Body of pancreas (tissue), 4 donors: ENCODE data around the gene TEX48.

Experiments
- CTCF ChIP-seq, 7 experiments: fragments of 450-650 bp in 4 of 7; fragments of 200-600 bp in 3 of 7; sonication (generic) in 3 of 7; IDR thresholded peaks; one replicate each; pipeline ENCODE4 v1.5.1; 2016 to 2019; ENCODE audit warnings: antibody characterized with exemption in 7 of 7
- POLR2A ChIP-seq, 3 donors: fragments of 450-650 bp; IDR thresholded peaks; one replicate each; pipeline ENCODE4 v1.6.1; 2016; ENCODE audit warnings: antibody characterized with exemption in 3 of 3, mild to moderate bottlenecking in 2 of 3

GRCh38 chr9:114684036-114684435 lies 2.0 kb upstream of the TEX48 start:
- TF ChIP-seq CTCF (IDR thresholded peaks at IDR 0.05) = no peak
- no peak for TF ChIP-seq POLR2A (IDR thresholded peaks at IDR 0.05)
